Measurements from ENCODE around the gene DNAJC21.
A peak's percentile ranks its signal among the peaks of the same experiment; 100 is the strongest.

DNAJC21 gene

DNA sequence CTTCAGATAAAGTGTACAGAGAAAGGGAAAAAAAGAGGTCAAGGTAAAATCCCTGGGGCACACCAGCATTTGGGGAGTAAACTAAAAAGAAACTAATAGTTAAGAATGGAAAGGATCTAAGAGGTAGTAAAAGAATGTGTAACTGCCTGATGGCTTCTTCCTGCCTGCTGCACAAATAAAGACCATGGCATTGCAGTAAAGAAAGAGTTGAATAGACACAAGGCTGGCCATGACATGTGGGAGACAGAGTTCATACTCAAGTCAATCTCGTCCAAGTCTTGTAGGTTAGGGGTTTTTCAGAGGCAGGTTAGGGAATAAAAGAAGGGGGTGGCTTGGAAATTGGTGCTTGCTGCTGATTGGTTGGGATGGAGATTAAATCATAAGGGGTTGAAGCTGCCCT is 57.6 kb downstream of the DNAJC21 start:
- DNase-seq = no peak

DNA sequence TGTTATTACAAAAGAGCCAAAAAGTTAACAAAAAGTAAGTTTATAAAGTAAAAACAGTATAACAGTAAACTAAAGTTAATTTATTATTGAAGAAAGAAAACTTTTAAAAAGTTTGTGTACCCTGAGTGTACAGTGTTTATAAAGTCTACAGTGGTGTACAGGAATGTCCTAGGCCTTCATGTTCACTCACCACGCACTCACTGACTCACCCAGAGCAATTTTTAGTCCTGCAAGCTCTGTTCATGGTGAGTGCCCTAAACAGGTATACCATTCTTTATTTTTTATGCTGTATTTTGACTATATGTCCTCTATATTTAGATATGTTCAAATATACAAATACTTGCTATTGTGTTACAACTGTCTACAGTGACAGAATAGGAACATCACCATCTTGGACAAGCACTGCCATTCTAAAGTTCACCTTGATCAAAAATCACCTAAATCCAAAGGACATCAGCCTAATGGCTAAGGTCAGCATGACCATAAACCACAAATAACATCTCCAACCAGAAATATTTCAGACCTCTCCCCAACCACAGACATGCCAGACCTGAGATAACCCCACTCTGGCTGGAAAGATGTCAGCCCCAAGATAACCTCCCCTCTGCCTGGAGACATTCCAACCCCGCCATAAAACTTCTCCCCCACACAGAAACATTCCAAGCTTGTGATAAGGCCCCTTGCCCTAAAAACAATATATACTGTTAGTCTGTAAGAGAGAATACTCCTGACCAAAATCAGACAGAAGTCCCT is 62.3 kb downstream of the DNAJC21 start:
- DNase-seq = no peak

DNA sequence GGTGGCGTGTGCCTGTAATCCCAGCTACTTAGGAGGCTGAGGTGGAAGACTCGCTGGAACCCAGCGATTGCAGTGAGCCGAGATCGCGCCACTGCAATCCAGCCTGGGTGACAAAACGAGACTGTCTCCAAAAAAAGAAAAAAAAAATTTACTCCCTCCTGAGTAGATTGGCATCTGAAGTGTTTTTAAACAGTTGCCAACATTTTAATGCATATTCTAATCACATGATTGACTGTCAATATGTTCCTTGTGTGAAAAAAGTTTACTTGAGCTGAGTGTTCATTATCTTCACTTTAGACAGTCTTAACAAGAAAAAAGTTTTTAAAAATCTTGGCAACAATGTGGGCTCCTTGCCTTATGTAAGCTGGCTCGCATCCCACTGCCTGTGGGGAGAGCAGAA is 64.6 kb downstream of the DNAJC21 start:
- no peak for DNase-seq

GRCh38 chr5:34996261-34996660 is 66.9 kb downstream of the DNAJC21 start:
- no peak for DNase-seq

DNA sequence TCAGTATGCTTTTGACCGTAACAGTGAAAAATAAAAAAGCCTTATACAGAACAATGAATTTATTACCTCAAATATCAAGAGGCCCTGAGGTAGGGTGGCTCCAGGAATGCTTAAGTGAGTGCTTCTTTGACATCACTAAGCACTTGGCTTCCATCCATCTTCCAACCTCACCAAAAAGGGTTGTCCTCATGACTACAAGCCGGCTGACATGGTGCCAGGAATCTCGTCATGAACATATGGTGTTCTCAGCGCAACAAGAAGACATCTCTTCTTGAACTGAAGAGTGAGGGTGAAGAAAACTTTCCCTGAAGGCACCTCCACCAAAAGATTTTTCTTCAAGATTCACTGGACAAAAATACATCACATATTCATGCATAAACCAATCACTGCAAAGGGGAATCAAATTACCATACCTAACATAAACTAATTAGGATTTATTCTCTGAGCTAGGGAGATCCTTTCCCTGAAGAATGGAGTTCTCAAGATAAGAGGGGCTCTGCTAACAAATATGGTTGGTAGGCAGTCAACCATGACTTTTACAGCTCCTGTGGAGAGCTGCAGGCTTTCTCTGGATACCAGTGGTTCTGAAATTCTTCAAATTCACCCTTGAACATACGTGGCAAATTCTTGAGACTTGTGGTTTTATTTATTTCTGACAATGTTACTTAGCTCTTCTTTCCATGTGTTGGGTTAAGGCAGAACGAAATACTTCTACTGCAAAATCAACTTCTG is 68.9 kb downstream of the DNAJC21 start:
- no peak for DNase-seq

GRCh38 chr5:35001842-35002241 is 72.5 kb downstream of the DNAJC21 start:
- no peak for DNase-seq

DNA sequence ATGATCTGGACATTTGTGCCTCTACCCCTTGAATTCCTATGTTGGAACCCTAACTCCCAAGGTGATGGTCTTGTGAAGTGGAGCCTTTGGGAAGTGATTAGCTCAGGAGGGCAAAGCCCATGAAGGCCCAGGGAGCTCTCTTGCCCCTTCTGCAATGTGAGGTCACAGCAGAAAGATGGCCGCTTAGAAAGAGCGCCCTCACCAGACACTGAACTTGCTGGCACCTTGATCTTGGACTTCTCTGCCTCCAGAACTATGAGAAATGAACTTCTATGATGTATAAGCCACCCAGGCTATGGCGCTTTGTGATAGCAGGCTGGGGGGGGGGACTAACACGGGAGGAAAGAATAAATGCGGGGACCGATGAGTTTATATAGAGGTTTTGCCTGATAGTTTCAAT is 73.1 kb downstream of the DNAJC21 start:
- no peak for DNase-seq

DNA sequence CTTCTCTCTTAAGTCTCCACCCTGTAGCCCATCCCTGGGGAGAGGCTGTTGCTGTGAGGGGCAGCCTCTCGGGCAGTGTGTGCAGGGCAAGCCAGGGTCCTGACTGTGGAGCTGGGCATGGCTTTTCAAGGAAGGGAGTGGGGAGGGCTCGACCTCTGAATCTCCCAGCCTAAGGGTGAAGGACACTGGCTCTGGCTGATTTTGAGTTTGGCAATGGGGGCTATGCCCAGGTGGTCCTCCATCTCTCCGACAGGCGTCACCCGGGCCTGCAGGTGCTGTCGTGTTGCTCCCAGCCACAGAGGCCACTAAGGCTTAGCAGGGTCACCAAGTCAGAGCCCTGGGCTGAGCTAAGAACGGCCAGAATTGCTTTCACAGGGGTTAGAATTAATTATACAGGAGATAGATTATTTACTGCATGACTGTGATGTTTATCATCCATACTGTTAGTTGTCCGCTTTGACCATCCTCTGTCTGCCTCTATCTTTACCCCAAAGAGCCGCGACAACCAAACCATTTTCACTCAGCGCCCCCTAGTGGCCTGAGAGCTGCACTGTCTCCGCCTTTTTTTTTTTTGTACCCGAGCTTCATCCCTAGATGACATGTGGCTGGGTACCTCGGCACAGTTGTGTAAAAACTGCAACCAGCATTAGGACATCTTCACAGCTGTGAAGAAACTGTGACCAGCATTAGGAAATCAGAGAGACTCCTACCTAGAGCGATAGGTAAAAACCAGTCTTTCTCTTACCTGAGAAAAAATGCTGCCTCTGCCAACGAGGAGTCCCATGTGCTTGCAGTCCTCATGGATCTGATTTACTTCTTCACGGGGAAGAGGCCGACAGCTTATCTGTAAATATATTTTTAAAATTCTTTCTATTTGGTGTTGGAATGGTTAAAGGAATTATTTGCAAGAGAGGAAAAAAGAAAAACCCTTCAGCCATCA is 73.9 kb downstream of the DNAJC21 start:
- peak; percentile 57 for DNase-seq

- DNase-seq = no peak
Measured at GRCh38 chr5:35004200-35004599, 74.8 kb downstream of the DNAJC21 start.

DNA sequence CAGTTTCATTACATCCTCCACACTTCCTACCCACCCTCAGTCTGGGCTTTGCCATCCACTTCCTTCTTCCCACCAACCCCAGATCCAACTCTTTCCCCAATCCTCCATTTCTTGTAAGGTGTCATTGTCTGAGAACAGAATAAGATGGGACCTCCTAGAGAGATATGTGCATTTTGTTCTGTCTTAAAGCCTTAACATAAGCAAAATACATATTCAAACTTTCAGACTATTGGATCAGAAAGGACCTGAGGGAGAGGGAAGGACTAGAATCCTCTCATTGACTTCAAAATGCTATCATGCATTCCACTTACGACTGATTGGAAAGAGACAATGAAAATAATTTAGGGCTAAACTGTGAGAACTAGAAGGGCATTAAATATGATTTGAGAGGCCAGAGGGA is 75.4 kb downstream of the DNAJC21 start:
- DNase-seq = no peak
